GM12878 (cell line): ENCODE data around the gene DOP1A. TPM values are rescaled to one million over a fixed set of nuclear protein-coding genes. Genes with fewer than 3 reads are reported as not detected.

ENCODE experiments used
- ATAC-seq: fragments of 200-7000 bp; cut with Tn5 transposase; 3 replicates; pipeline ENCODE4 v1.9.1; 2020; ENCODE audit warnings: mild to moderate bottlenecking, moderate library complexity
- BruUV-seq: library from RNA; stranded (reverse); fragments of 400-500 nt; replicated peaks from 2 replicates; lab custom pipeline; 2021; lab: Mats Ljungman, UMichigan
- CTCF ChIA-PET: fragments of 300-600 bp; sonication (Branson Sonifier 250); formaldehyde crosslinking; extraction: SDS; loops from one replicate; lab custom pipeline; 2021; ENCODE audit warnings: inconsistent platforms; lab: Yijun Ruan, JAX
- POLR2A ChIA-PET: fragments of 350-600 bp; formaldehyde crosslinking; extraction: SDS; loops from one replicate; lab custom pipeline; 2021; ENCODE audit warnings: inconsistent platforms; lab: Charles Lee
- RAD21 ChIA-PET: fragments of 300-600 bp; sonication (Branson Sonifier 250); formaldehyde crosslinking; loops from one replicate; lab custom pipeline; 2023; ENCODE audit warnings: antibody characterized with exemption; ENCODE audit not compliant: unreplicated experiment; lab: Charles Lee
- SMC1A ChIA-PET: fragments of 300-600 bp; sonication (Branson Sonifier 250); formaldehyde crosslinking; loops from one replicate; lab custom pipeline; 2023; ENCODE audit not compliant: unreplicated experiment, uncharacterized antibody; lab: Charles Lee
- DNase-seq: peaks from one replicate; pipeline ENCODE4 v3.0.0-alpha.2; 2011; ENCODE audit warnings: low read depth, low spot score
- FAIRE-seq: peaks from 3 replicates; lab custom pipeline; 2011; peaks lifted over from hg19 to GRCh38; lab: Jason Lieb, UNC
- H2AFZ ChIP-seq: 2 replicates; pipeline ENCODE4 v1.6.0; 2011; ENCODE audit warnings: low read depth, low read length, control low read depth; ENCODE audit not compliant: control insufficient read depth
- H3K27ac ChIP-seq: 2 replicates; pipeline ENCODE4 v1.5.1; 2011; ENCODE audit warnings: control low read depth; ENCODE audit not compliant: control insufficient read depth, insufficient read depth
- H3K27me3 ChIP-seq, 2 experiments: replicated peaks in 1 of 2; 2 replicates each; pipeline versions ENCODE4 v1.6.0 to v1.6.1; 2011; ENCODE audit warnings: low read length in 1 of 2; ENCODE audit not compliant: control insufficient read depth in 2 of 2, insufficient read depth in 2 of 2
- H3K36me3 ChIP-seq, 2 experiments: 2 replicates each; pipeline ENCODE4 v1.5.1; 2011; ENCODE audit warnings: low read length in 1 of 2; ENCODE audit not compliant: control insufficient read depth in 2 of 2, insufficient read depth in 2 of 2
- H3K4me1 ChIP-seq: 2 replicates; pipeline ENCODE4 v1.6.1; 2011; ENCODE audit warnings: mild to moderate bottlenecking, low read length, moderate library complexity, mixed read lengths; ENCODE audit not compliant: control insufficient read depth, insufficient read depth
- H3K4me2 ChIP-seq: 2 replicates; pipeline ENCODE4 v1.6.0; 2011; ENCODE audit warnings: control low read depth; ENCODE audit not compliant: control insufficient read depth, insufficient read depth
- H3K4me3 ChIP-seq: fragments of 200-600 bp; sonication (generic); 2 replicates; pipeline ENCODE4 v1.5.1; 2016
- H3K79me2 ChIP-seq: 2 replicates; pipeline ENCODE4 v1.6.0; 2011; ENCODE audit warnings: low read length; ENCODE audit not compliant: control insufficient read depth, insufficient read depth
- H3K9ac ChIP-seq: 2 replicates; pipeline ENCODE4 v1.8.0; 2011; ENCODE audit warnings: low read length, control low read depth, mixed read lengths; ENCODE audit not compliant: control insufficient read depth, insufficient read depth
- H3K9me3 ChIP-seq: replicated peaks from 3 replicates; pipeline ENCODE4 v1.5.1; 2011; ENCODE audit warnings: mild to moderate bottlenecking, low read length; ENCODE audit not compliant: control insufficient read depth, insufficient read depth
- H4K20me1 ChIP-seq: 2 replicates; pipeline ENCODE4 v1.6.0; 2011; ENCODE audit not compliant: control insufficient read depth, insufficient read depth
- IKZF2 ChIP-seq, 2 experiments: fragments of 450-650 bp; IDR thresholded peaks; 2 replicates each; pipeline ENCODE4 v1.6.1; 2017; ENCODE audit warnings: mild to moderate bottlenecking in 2 of 2, moderate library complexity in 2 of 2
- SIN3A ChIP-seq: IDR thresholded peaks from 2 replicates; pipeline ENCODE4 v1.6.1; 2012; ENCODE audit warnings: low read depth, low read length, improper control_type of control experiment
- SMAD1 ChIP-seq: fragments of 450-650 bp; IDR thresholded peaks from 2 replicates; pipeline ENCODE4 v1.6.1; 2018; ENCODE audit warnings: mild to moderate bottlenecking, low read depth; ENCODE audit not compliant: partially characterized antibody
- WGBS: methylation state at CpG from one replicate; pipeline ENCODE4 v1.1.6; 2016; ENCODE audit warnings: low lambda C conversion rate; ENCODE audit not compliant: insufficient replicate concordance, insufficient coverage; ENCODE audit errors: missing lambda C conversion rate; 5-methylcytosine and 5-hydroxymethylcytosine counted together
- in situ Hi-C: fragments of 300-500 bp; cut with MboI; formaldehyde crosslinking; loops from 9 replicates; pipeline ENCODE4 v1.14.3; 2018; ENCODE audit warnings: mixed read lengths
- intact Hi-C: fragments of 100-400 bp; cut with micrococcal nuclease; formaldehyde crosslinking; loops from one replicate; pipeline ENCODE4 v1.14.2; 2022; ENCODE audit not compliant: unreplicated experiment
- polyA plus RNA-seq, 11 experiments: library from polyadenylated mRNA; depleted of rRNA in 4 of 11; unstranded in 6 of 11; stranded (reverse) in 5 of 11; fragments of >200 nt; fragmentation: Nextera tagmentation in 4 of 11; fragmentation: Illumina TruSeq in 1 of 11; extraction: Ambion mirVana in 4 of 11; extraction: Trizol in 1 of 11; gene quantifications; 1 replicate in 1 of 11; 2 replicates in 10 of 11; pipeline versions ENCODE4 v1.2.1 to v1.2.3, GENCODE V29; 2011 to 2016; ENCODE audit warnings: inconsistent platforms in 2 of 11, missing spikeins in 2 of 11, low read depth in 1 of 11
- total RNA-seq, 4 experiments: library from RNA; depleted of rRNA in 3 of 4; stranded (reverse); fragments of >200 nt in 3 of 4; fragmentation: Illumina TruSeq in 1 of 4; extraction: Trizol in 1 of 4; gene quantifications; 2 replicates each; pipeline versions ENCODE4 v1.2.1 to v1.2.3, GENCODE V29; 2013 to 2021

DOP1A gene
- total and polyA plus RNA-seq, 10 of the 15 experiments (the other 5 are each of a cell fraction or from before 2014, with no cell fraction given), result 1.9 to 22.9 (median 10.3) TPM

DNA sequence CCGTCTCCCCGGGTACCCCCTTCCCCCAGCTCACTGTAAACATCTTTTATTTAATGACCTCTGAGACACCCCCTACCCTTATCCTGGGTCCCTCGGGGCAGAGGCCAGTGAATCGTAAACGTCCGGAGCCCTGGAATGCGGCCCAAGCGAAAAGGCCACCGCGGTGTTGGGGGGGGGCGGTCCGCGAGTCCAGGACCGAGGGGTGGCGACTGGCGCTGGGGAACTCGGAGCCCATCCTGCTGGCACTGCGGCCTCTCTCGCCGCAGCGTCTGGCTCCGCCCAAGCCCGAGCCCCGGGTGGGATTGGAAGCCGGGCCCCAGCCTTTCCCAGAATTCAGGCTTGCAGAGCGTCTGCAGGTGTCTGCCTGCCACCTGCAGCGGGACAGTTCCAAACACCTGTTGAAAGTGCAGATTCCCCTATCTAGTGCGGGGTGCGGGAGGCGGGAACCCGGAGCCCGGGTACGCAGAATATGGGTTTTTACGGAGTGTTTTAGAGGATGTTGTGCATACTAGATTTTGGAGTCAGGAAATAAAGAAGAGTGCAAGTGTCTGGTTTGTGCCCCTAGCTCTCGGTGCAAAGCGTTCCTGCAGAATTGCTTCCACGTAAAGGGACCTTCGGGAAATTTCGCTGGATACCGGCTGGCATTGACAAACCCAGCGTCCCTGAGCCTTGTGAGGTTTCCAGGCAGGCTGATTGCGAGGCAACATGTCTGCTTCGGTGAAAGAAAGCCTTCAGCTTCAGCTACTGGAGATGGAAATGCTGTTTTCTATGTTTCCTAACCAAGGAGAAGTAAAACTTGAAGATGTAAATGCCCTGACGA is 126.5 kb downstream of the DOP1A start:
- H3K4me2 ChIP-seq, result peak overlapping the region; percentile 98
- in situ Hi-C loops, result no loop called here
- peak overlapping the region; percentile 89; the same call in 1 of the 2 replicates for H3K27ac ChIP-seq
- intact Hi-C loops, result loop anchor here (5.0 to 10.0 kb wide), 3 partner anchors 107 to 949 kb away; partner anchors contain the start of genes DOP1A, IBTK and UBE3D
- no peaks in the 10 kb centered on the region for H3K27me3 ChIP-seq
- ATAC-seq (peak; percentile 55), DNase-seq (no peak), FAIRE-seq (no peak)
- ChIA-PET RAD21 (interaction anchor here (0.9 to 11.8 kb wide), 2 partner anchors 21 to 128 kb away, joined by 3 to 93 read pairs; partner anchors contain the start of genes DOP1A and UBE3D), SMC1A (interaction anchor here (0.5 to 12.1 kb wide), 5 partner anchors 9 to 321 kb away, joined by 3 to 108 read pairs (median 3); partner anchors contain the start of genes DOP1A and UBE3D), POLR2A (interaction anchor here (1.0 to 1.2 kb wide), 2 partner anchors 124 to 127 kb away, joined by 3 read pairs; partner anchors contain the start of gene DOP1A), CTCF (interaction anchor here (1.2 to 19.2 kb wide), 4 partner anchors 22 to 136 kb away, joined by 4 to 195 read pairs (median 13); partner anchors contain the start of genes DOP1A and UBE3D)
- H3K4me1 ChIP-seq, result peaks cover 5% of the 10 kb centered on the region
- H3K4me3 ChIP-seq, result peak overlapping the region; percentile 79
- H3K9me3 ChIP-seq, result no peaks in the 10 kb centered on the region
- peak overlapping the region; percentile 90 for H3K9ac ChIP-seq
- no TSS peak for BruUV-seq
- peak overlapping the region; percentile 97 for H2AFZ ChIP-seq
- H3K36me3 ChIP-seq, result peaks cover 0 to 5% of the 10 kb centered on the region in 2 experiments; a peak in 2 of 4 replicates
- 1% methylated on average over 44 of the region's 44 CpGs for WGBS
- H3K79me2 ChIP-seq, result peaks cover 28% of the 10 kb centered on the region
- no peak for TF ChIP-seq SMAD1
- TF ChIP-seq SIN3A, result 0 out of 2 replicates have a peak, but pooled peaks have one; percentile 3
- peak in 1 of 2 experiments; percentile 10; a peak in 1 of 4 replicates for TF ChIP-seq IKZF2 (IDR thresholded peaks at IDR 0.05)
- H4K20me1 ChIP-seq, result no peaks in the 10 kb centered on the region
